SK-N-SH (cell line): Measurements from ENCODE around the gene PFDN1. TPM values are rescaled to one million over a fixed set of nuclear protein-coding genes. Genes with fewer than 3 reads are reported as not detected.

Source experiments
- CTCF ChIA-PET: fragments of 300-600, 350-600 bp; formaldehyde crosslinking; extraction: SDS; loops from one replicate; lab custom pipeline; 2021; lab: Yijun Ruan, JAX
- POLR2A ChIA-PET: fragments of 350-600 bp; sonication (Branson Sonifier 250); formaldehyde crosslinking; extraction: SDS; loops from one replicate; lab custom pipeline; 2020; ENCODE audit warnings: antibody characterized with exemption, inconsistent platforms; lab: Yijun Ruan, JAX
- DNase-seq: peaks from one replicate; pipeline ENCODE4 v3.0.0; 2012
- H2AFZ ChIP-seq: fragments of 200-600 bp; sonication (generic); 2 replicates; pipeline ENCODE4 v1.8.1; 2016; ENCODE audit warnings: antibody characterized with exemption, mild to moderate bottlenecking, low read depth
- H3F3A ChIP-seq: fragments of 200-600 bp; sonication (generic); replicated peaks from 2 replicates; pipeline ENCODE3; 2016; ENCODE audit warnings: antibody characterized with exemption, mild to moderate bottlenecking; ENCODE audit not compliant: insufficient read depth
- H3K27ac ChIP-seq, 2 experiments: fragments of 200-500 bp in 1 of 2; fragments of 200-600 bp in 1 of 2; sonication (Bioruptor generic) in 1 of 2; sonication (generic), shearing (Covaris generic) in 1 of 2; 2 replicates each; pipeline versions ENCODE4 v1.5.1 to v1.6.1; 2014 to 2016; ENCODE audit warnings: low read depth in 2 of 2, inconsistent platforms in 1 of 2, low read length in 1 of 2, mild to moderate bottlenecking in 1 of 2, mixed read lengths in 1 of 2
- H3K27me3 ChIP-seq: fragments of 200-600 bp; sonication (generic), shearing (Covaris generic); 2 replicates; pipeline ENCODE4 v1.6.1; 2016; ENCODE audit warnings: mixed run types; ENCODE audit not compliant: insufficient read depth
- H3K36me3 ChIP-seq, 2 experiments: fragments of 200-500 bp in 1 of 2; fragments of 200-600 bp in 1 of 2; sonication (Bioruptor generic) in 1 of 2; sonication (generic) in 1 of 2; replicated peaks in 1 of 2; 2 replicates each; pipeline versions ENCODE3 to v1.5.1; 2014 to 2016; ENCODE audit warnings: low read length in 1 of 2, mild to moderate bottlenecking in 1 of 2; ENCODE audit not compliant: insufficient read depth in 2 of 2, control insufficient read depth in 1 of 2
- H3K4me1 ChIP-seq, 2 experiments: fragments of 200-500 bp in 1 of 2; fragments of 200-600 bp in 1 of 2; sonication (Bioruptor generic) in 1 of 2; sonication (generic), shearing (Covaris generic) in 1 of 2; 2 replicates each; pipeline versions ENCODE4 v1.5.1 to v1.6.1; 2014 to 2016; ENCODE audit warnings: low read depth in 1 of 2, low read length in 1 of 2, mixed run types in 1 of 2; ENCODE audit not compliant: insufficient read depth in 2 of 2, control insufficient read depth in 1 of 2
- H3K4me2 ChIP-seq: fragments of 200-600 bp; sonication (generic), shearing (Covaris generic); 2 replicates; pipeline ENCODE4 v1.6.1; 2017; ENCODE audit warnings: mixed run types
- H3K4me3 ChIP-seq, 2 experiments: fragments of 200-500 bp in 1 of 2; fragments of 200-600 bp in 1 of 2; sonication (Bioruptor generic) in 1 of 2; sonication (generic), shearing (Covaris generic) in 1 of 2; 2 replicates each; pipeline versions ENCODE4 v1.5.1 to v1.8.1; 2014 to 2016; ENCODE audit warnings: low read depth in 2 of 2, inconsistent platforms in 1 of 2, low read length in 1 of 2, mild to moderate bottlenecking in 1 of 2, mixed read lengths in 1 of 2, moderate library complexity in 1 of 2
- H3K79me2 ChIP-seq: fragments of 200-600 bp; sonication (generic); 2 replicates; pipeline ENCODE4 v1.8.1; 2017; ENCODE audit warnings: mild to moderate bottlenecking; ENCODE audit not compliant: insufficient read depth
- H3K9ac ChIP-seq: fragments of 200-600 bp; sonication (generic); 2 replicates; pipeline ENCODE4 v1.6.1; 2017; ENCODE audit warnings: mixed run types
- H3K9me2 ChIP-seq: fragments of 200-600 bp; sonication (generic); 2 replicates; pipeline ENCODE4 v1.6.1; 2017; ENCODE audit warnings: mixed run types
- H3K9me3 ChIP-seq: fragments of 200-600 bp; sonication (generic); 2 replicates; pipeline ENCODE4 v1.6.1; 2017; ENCODE audit warnings: mixed run types, mild to moderate bottlenecking, moderate library complexity
- H4K20me1 ChIP-seq: fragments of 200-600 bp; sonication (generic); 2 replicates; pipeline ENCODE4 v1.6.1; 2017; ENCODE audit warnings: mild to moderate bottlenecking, mixed run types; ENCODE audit not compliant: insufficient read depth
- ELF1 ChIP-seq: IDR thresholded peaks from 2 replicates; pipeline ENCODE4 v1.4.0; 2012
- FOXM1 ChIP-seq: IDR thresholded peaks from 2 replicates; pipeline ENCODE4 v1.4.0; 2012; ENCODE audit warnings: low read depth, mild to moderate bottlenecking
- GABPA ChIP-seq: IDR thresholded peaks from 2 replicates; pipeline ENCODE4 v1.4.0; 2012; ENCODE audit warnings: low read depth, mild to moderate bottlenecking
- JUND ChIP-seq: IDR thresholded peaks from 2 replicates; pipeline ENCODE4 v1.4.0; 2012
- MEF2A ChIP-seq: IDR thresholded peaks from 2 replicates; pipeline ENCODE4 v1.4.0; 2012; ENCODE audit warnings: low read depth, borderline replicate concordance
- NRF1 ChIP-seq: IDR thresholded peaks from 2 replicates; pipeline ENCODE4 v1.6.1; 2012; ENCODE audit warnings: low read depth, mild to moderate bottlenecking, low read length
- RAD21 ChIP-seq: IDR thresholded peaks from 2 replicates; pipeline ENCODE4 v1.6.1; 2012; ENCODE audit warnings: mild to moderate bottlenecking, low read length
- RFX5 ChIP-seq: IDR thresholded peaks from 2 replicates; pipeline ENCODE4 v1.6.1; 2012; ENCODE audit warnings: mild to moderate bottlenecking, improper control_type of control experiment, low read length
- RXRA ChIP-seq: IDR thresholded peaks from 2 replicates; pipeline ENCODE4 v1.4.0; 2012; ENCODE audit warnings: low read depth, mild to moderate bottlenecking, borderline replicate concordance
- TAF1 ChIP-seq: IDR thresholded peaks from 2 replicates; pipeline ENCODE4 v1.6.1; 2012; ENCODE audit warnings: low read depth, mild to moderate bottlenecking, low read length, moderate library complexity, borderline replicate concordance
- ZBTB33 ChIP-seq: IDR thresholded peaks from 2 replicates; pipeline ENCODE4 v1.4.0; 2012; ENCODE audit warnings: low read depth, borderline replicate concordance
- WGBS: methylation state at CpG from one replicate; pipeline ENCODE4 v1.1.6; 2017; ENCODE audit warnings: low lambda C conversion rate; 5-methylcytosine and 5-hydroxymethylcytosine counted together
- polyA plus RNA-seq, 3 experiments: library from polyadenylated mRNA; depleted of rRNA; stranded (reverse); fragments of >200 nt; gene quantifications; 2 replicates each; pipeline ENCODE4 v1.2.3, GENCODE V29; 2012
- TF ChIP-seq, protein P1 (sequence below): fragments of 200-600 bp; sonication (generic); IDR thresholded peaks from 2 replicates; pipeline ENCODE4 v1.6.1; 2017; ENCODE audit warnings: antibody characterized with exemption, mild to moderate bottlenecking, moderate library complexity

The PFDN1 gene
- polyA plus RNA-seq, 1 of the 3 experiments (the other 2 are of a cell fraction): 55.2 TPM

- CTCF ChIA-PET: interaction anchor here (0.9 to 2.1 kb wide), 4 partner anchors 10 to 84 kb away, joined by 3 to 7 read pairs (median 4); no protein-coding TSS in a partner anchor
- peaks cover 11% of the 10 kb centered on the region for H3F3A ChIP-seq
- H3K36me3 ChIP-seq: peaks cover 0 to 3% of the 10 kb centered on the region in 2 experiments
- no peak overlapping the region for H3K4me2 ChIP-seq
- H2AFZ ChIP-seq: no peak overlapping the region
- no peaks in the 10 kb centered on the region for H3K9me3 ChIP-seq
- no peaks in the 10 kb centered on the region for H4K20me1 ChIP-seq
- 87% methylated on average over 9 of the region's 9 CpGs for WGBS
- no peak overlapping the region for H3K9ac ChIP-seq
- H3K4me3 ChIP-seq: no peak overlapping the region
- no peak for DNase-seq
- TF ChIP-seq JUND (no peak), GABPA (no peak), RAD21 (no peak), FOXM1 (no peak)
- TF ChIP-seq, protein P1, sequence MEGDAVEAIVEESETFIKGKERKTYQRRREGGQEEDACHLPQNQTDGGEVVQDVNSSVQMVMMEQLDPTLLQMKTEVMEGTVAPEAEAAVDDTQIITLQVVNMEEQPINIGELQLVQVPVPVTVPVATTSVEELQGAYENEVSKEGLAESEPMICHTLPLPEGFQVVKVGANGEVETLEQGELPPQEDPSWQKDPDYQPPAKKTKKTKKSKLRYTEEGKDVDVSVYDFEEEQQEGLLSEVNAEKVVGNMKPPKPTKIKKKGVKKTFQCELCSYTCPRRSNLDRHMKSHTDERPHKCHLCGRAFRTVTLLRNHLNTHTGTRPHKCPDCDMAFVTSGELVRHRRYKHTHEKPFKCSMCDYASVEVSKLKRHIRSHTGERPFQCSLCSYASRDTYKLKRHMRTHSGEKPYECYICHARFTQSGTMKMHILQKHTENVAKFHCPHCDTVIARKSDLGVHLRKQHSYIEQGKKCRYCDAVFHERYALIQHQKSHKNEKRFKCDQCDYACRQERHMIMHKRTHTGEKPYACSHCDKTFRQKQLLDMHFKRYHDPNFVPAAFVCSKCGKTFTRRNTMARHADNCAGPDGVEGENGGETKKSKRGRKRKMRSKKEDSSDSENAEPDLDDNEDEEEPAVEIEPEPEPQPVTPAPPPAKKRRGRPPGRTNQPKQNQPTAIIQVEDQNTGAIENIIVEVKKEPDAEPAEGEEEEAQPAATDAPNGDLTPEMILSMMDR: no peak
- TF ChIP-seq, all 33 proteins: peak for 0
- H3K27ac ChIP-seq: no peak overlapping the region
- H3K9me2 ChIP-seq: no peaks in the 10 kb centered on the region
- H3K27me3 ChIP-seq: no peaks in the 10 kb centered on the region
- peaks cover 30% of the 10 kb centered on the region; the same call in 1 of the 2 replicates for H3K79me2 ChIP-seq
- POLR2A ChIA-PET: no interaction called here
- H3K4me1 ChIP-seq: peaks cover 0 to 2% of the 10 kb centered on the region in 2 experiments; a peak in 1 of 4 replicates
Measured at GRCh38 chr5:140267559-140268018, 35.3 kb downstream of the PFDN1 start.

DNA sequence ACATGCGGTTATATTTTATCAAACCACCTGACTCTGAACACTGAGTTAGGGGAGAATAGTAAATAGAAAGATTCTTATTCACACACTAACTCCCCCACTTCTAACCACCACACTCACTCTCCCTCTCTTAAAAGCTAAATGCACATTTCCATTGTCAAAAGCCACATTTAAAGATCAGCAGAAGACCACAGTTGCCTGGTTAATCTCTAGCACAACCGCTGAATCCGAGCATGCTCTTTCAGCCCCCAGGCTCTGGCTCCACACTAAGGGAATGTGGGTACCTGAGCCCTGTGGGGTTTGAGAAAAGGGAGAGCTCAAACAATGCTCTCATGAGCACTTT is 35.7 kb downstream of the PFDN1 start:
- Histone ChIP-seq H3K36me3 (peaks cover 0 to 3% of the 10 kb centered on the region in 2 experiments), H4K20me1 (no peaks in the 10 kb centered on the region), H3K79me2 (peaks cover 34% of the 10 kb centered on the region; the same call in 1 of the 2 replicates), H3K4me2 (no peak overlapping the region), H3K4me1 (peaks cover 2 to 4% of the 10 kb centered on the region in 2 experiments; a peak in 2 of 4 replicates), H3K9me3 (no peaks in the 10 kb centered on the region), H2AFZ (no peak overlapping the region), H3K27me3 (no peaks in the 10 kb centered on the region), H3K9ac (no peak overlapping the region), H3K27ac (no peak overlapping the region), H3K4me3 (no peak overlapping the region), H3K9me2 (no peaks in the 10 kb centered on the region), H3F3A (peaks cover 14% of the 10 kb centered on the region)
- 92% methylated on average over 3 of the region's 3 CpGs for WGBS
- DNase-seq: no peak
- ChIA-PET POLR2A (no interaction called here), CTCF (interaction anchor here (0.9 to 2.1 kb wide), 5 partner anchors 10 to 84 kb away, joined by 3 to 7 read pairs (median 3); no protein-coding TSS in a partner anchor)
- TF ChIP-seq ELF1 (no peak), RFX5 (no peak), MEF2A (no peak), NRF1 (no peak), ZBTB33 (no peak), TAF1 (no peak), RXRA (no peak)
